Neural cell (in vitro differentiated cells): ENCODE data around the gene CRY2. TPM values are rescaled to one million over a fixed set of nuclear protein-coding genes. Genes with fewer than 3 reads are reported as not detected.

ENCODE experiments used
- H2AFZ ChIP-seq: fragments of 200-600, 300-800 bp; sonication (generic), shearing (Covaris generic); 2 replicates; pipeline ENCODE4 v1.6.0; 2014; ENCODE audit warnings: low read depth, mild to moderate bottlenecking, antibody characterized with exemption, low read length, moderate library complexity
- H3F3A ChIP-seq: fragments of 200-600 bp; shearing (Covaris generic); 2 replicates; pipeline ENCODE4 v1.6.1; 2016; ENCODE audit warnings: mild to moderate bottlenecking, moderate library complexity, mixed read lengths, antibody characterized with exemption, low read length; ENCODE audit not compliant: insufficient read depth, poor library complexity, severe bottlenecking
- H3K27ac ChIP-seq: fragments of 200-600, 300-800 bp; sonication (generic), shearing (Covaris generic); 2 replicates; pipeline ENCODE4 v1.5.1; 2014; ENCODE audit warnings: mild to moderate bottlenecking, low read length, moderate library complexity
- H3K27me3 ChIP-seq: fragments of 300-800, 200-600 bp; sonication (generic), shearing (Covaris generic); 2 replicates; pipeline ENCODE4 v1.6.0; 2014; ENCODE audit warnings: mild to moderate bottlenecking, low read depth, low read length, moderate library complexity; ENCODE audit not compliant: insufficient read depth
- H3K36me3 ChIP-seq: fragments of 300-800, 200-600 bp; sonication (generic), shearing (Covaris generic); 2 replicates; pipeline ENCODE4 v1.5.1; 2014; ENCODE audit warnings: mild to moderate bottlenecking, antibody characterized with exemption, low read length, moderate library complexity; ENCODE audit not compliant: insufficient read depth
- H3K4me2 ChIP-seq: fragments of 300-800, 200-600 bp; sonication (generic), shearing (Covaris generic); 2 replicates; pipeline ENCODE4 v1.6.0; 2014; ENCODE audit warnings: mild to moderate bottlenecking, low read length
- H3K4me3 ChIP-seq: fragments of 300-800, 200-600 bp; sonication (generic), shearing (Covaris generic); 2 replicates; pipeline ENCODE4 v1.5.1; 2014; ENCODE audit warnings: mild to moderate bottlenecking, low read length, moderate library complexity
- H3K79me2 ChIP-seq: fragments of 200-600 bp; shearing (Covaris generic); replicated peaks from 2 replicates; pipeline ENCODE4 v1.6.0; 2014; ENCODE audit warnings: mild to moderate bottlenecking, low read length, moderate library complexity; ENCODE audit not compliant: insufficient read depth
- H3K9ac ChIP-seq: fragments of 300-800, 200-600 bp; sonication (generic), shearing (Covaris generic); 2 replicates; pipeline ENCODE4 v1.6.1; 2016; ENCODE audit warnings: mild to moderate bottlenecking, low read length, mixed read lengths
- H3K9me2 ChIP-seq: fragments of 200-600 bp; shearing (Covaris generic); 2 replicates; pipeline ENCODE4 v1.6.1; 2016; ENCODE audit warnings: mild to moderate bottlenecking, low read length, mixed read lengths; ENCODE audit not compliant: insufficient read depth
- H3K9me3 ChIP-seq: fragments of 200-600, 300-800 bp; sonication (generic), shearing (Covaris generic); 2 replicates; pipeline ENCODE4 v1.6.1; 2016; ENCODE audit warnings: mild to moderate bottlenecking, mixed run types, low read length, moderate library complexity, mixed read lengths
- H4K20me1 ChIP-seq: fragments of 200-600 bp; shearing (Covaris generic); 2 replicates; pipeline ENCODE4 v1.6.1; 2016; ENCODE audit warnings: mild to moderate bottlenecking, mixed run types; ENCODE audit not compliant: insufficient read depth
- EP300 ChIP-seq: fragments of 450-650 bp; conservative IDR thresholded peaks from 2 replicates; pipeline ENCODE4 v1.6.1; 2014; ENCODE audit warnings: antibody characterized with exemption, mild to moderate bottlenecking, moderate library complexity; ENCODE audit not compliant: poor library complexity, severe bottlenecking
- EZH2 ChIP-seq: fragments of 200-600, 300-800 bp; shearing (Covaris generic), sonication (generic); IDR thresholded peaks from 2 replicates; pipeline ENCODE4 v1.6.1; 2014; ENCODE audit warnings: antibody characterized with exemption, low read length, borderline replicate concordance, mild to moderate bottlenecking; ENCODE audit not compliant: insufficient read depth, poor library complexity, severe bottlenecking
- MXI1 ChIP-seq: fragments of 450-650 bp; conservative IDR thresholded peaks from 2 replicates; pipeline ENCODE4 v1.6.1; 2014; ENCODE audit warnings: antibody characterized with exemption, mild to moderate bottlenecking; ENCODE audit not compliant: poor library complexity, severe bottlenecking
- POLR2AphosphoS5 ChIP-seq: IDR thresholded peaks from 2 replicates; pipeline ENCODE4 v1.6.1; 2012
- RAD21 ChIP-seq: fragments of 450-650 bp; conservative IDR thresholded peaks from 2 replicates; pipeline ENCODE4 v1.6.1; 2014; ENCODE audit warnings: antibody characterized with exemption, mild to moderate bottlenecking, moderate library complexity
- SMC3 ChIP-seq: fragments of 450-650 bp; conservative IDR thresholded peaks from 2 replicates; pipeline ENCODE4 v1.6.1; 2014; ENCODE audit warnings: antibody characterized with exemption, mild to moderate bottlenecking, moderate library complexity; ENCODE audit not compliant: poor library complexity
- TAF1 ChIP-seq: IDR thresholded peaks from 2 replicates; pipeline ENCODE4 v1.6.1; 2012; ENCODE audit warnings: low read depth
- polyA plus RNA-seq: library from polyadenylated mRNA; depleted of rRNA; stranded (reverse); fragments of >200 nt; gene quantifications from 2 replicates; pipeline ENCODE4 v1.2.3, GENCODE V29; 2014
- TF ChIP-seq, protein P1 (sequence below): fragments of 450-650 bp; IDR thresholded peaks from 2 replicates; pipeline ENCODE4 v1.5.1; 2014; ENCODE audit warnings: antibody characterized with exemption, mild to moderate bottlenecking, moderate library complexity; ENCODE audit not compliant: poor library complexity, severe bottlenecking
- TF ChIP-seq, protein P2 (sequence below): IDR thresholded peaks from 2 replicates; pipeline ENCODE4 v1.6.1; 2012; ENCODE audit warnings: borderline replicate concordance

Gene CRY2
- polyA plus RNA-seq, 1 donor from 2014 or later: 27.8 TPM

DNA sequence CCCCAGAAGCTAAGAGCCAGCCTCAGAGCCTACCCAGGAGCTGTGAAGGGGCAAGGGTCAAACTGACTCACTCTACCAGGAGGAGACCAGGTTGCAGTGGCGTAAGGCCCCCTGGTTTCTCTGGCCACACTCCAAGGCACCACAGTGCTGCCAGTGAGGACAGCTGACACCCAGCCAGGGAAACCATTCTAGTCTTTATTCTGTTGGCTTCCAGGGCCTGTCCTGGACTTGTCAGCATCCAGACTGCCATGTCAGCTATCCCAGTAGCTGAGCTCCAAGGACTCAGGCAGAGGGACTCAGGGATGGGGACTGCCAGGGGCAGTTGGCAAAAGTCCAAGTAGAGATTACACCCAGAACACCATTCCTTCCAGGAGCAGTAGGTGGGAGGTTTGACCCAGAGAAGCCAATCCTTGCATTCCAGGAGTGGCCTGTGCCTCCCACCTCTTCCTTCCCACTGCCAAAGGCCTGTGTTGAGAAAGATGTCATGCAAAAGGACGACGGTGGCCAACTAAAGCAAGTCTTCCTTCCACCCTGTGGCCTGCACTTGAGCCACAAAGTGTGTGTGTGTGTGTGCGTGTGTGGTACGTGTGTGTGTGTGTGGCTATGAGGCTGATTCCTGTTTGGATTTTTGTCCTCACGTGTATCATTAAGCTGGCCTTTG, 34.6 kb downstream of the CRY2 start:
- Histone ChIP-seq H3K36me3 (no peaks in the 10 kb centered on the region), H4K20me1 (no peaks in the 10 kb centered on the region), H3K9ac (no peak overlapping the region), H3K4me2 (no peak overlapping the region), H3K27me3 (no peaks in the 10 kb centered on the region), H2AFZ (no peak overlapping the region), H3K27ac (no peak overlapping the region), H3K79me2 (peaks cover 12% of the 10 kb centered on the region), H3F3A (no peaks in the 10 kb centered on the region), H3K9me2 (no peaks in the 10 kb centered on the region), H3K4me3 (no peak overlapping the region), H3K9me3 (no peaks in the 10 kb centered on the region)
- no peak for TF ChIP-seq RAD21
- no peak for TF ChIP-seq POLR2AphosphoS5
- TF ChIP-seq, protein P1, sequence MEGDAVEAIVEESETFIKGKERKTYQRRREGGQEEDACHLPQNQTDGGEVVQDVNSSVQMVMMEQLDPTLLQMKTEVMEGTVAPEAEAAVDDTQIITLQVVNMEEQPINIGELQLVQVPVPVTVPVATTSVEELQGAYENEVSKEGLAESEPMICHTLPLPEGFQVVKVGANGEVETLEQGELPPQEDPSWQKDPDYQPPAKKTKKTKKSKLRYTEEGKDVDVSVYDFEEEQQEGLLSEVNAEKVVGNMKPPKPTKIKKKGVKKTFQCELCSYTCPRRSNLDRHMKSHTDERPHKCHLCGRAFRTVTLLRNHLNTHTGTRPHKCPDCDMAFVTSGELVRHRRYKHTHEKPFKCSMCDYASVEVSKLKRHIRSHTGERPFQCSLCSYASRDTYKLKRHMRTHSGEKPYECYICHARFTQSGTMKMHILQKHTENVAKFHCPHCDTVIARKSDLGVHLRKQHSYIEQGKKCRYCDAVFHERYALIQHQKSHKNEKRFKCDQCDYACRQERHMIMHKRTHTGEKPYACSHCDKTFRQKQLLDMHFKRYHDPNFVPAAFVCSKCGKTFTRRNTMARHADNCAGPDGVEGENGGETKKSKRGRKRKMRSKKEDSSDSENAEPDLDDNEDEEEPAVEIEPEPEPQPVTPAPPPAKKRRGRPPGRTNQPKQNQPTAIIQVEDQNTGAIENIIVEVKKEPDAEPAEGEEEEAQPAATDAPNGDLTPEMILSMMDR: no peak
- no peak for TF ChIP-seq SMC3
- TF ChIP-seq MXI1: no peak
- TF ChIP-seq, protein P2, sequence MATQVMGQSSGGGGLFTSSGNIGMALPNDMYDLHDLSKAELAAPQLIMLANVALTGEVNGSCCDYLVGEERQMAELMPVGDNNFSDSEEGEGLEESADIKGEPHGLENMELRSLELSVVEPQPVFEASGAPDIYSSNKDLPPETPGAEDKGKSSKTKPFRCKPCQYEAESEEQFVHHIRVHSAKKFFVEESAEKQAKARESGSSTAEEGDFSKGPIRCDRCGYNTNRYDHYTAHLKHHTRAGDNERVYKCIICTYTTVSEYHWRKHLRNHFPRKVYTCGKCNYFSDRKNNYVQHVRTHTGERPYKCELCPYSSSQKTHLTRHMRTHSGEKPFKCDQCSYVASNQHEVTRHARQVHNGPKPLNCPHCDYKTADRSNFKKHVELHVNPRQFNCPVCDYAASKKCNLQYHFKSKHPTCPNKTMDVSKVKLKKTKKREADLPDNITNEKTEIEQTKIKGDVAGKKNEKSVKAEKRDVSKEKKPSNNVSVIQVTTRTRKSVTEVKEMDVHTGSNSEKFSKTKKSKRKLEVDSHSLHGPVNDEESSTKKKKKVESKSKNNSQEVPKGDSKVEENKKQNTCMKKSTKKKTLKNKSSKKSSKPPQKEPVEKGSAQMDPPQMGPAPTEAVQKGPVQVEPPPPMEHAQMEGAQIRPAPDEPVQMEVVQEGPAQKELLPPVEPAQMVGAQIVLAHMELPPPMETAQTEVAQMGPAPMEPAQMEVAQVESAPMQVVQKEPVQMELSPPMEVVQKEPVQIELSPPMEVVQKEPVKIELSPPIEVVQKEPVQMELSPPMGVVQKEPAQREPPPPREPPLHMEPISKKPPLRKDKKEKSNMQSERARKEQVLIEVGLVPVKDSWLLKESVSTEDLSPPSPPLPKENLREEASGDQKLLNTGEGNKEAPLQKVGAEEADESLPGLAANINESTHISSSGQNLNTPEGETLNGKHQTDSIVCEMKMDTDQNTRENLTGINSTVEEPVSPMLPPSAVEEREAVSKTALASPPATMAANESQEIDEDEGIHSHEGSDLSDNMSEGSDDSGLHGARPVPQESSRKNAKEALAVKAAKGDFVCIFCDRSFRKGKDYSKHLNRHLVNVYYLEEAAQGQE: no peak
- no peak for TF ChIP-seq TAF1
- no peak for TF ChIP-seq EP300
- TF ChIP-seq EZH2: no peak

DNA sequence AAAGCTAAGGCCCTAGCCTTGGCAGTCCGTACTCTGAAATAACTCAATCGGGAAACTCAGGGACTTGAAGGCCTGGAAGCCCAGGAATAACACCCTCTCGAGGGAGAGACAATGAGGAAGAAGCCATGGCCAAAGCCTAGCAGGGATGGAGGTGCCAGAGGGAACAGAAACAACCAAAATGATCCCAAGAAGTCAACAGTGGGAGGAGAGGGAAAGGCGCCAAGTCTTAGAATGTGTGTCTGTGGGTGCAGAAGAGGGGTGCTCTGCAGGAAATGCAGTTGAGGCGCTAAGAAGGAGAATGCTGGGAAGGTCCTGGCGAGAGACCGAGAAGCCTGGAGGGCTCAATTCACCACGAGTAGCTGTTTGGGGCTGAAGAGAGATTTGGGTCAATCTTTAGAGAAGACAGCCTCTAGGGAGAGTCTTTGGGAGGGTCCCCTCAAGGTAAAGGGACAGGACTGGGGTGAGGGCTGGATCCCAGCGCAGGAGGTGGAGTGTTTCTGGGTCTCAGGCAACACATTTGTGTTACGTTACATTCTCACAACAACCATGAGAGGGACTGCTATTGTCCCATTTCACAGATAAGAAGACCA, 37.4 kb downstream of the CRY2 start:
- peak overlapping the region; percentile 65 for H3K9ac ChIP-seq
- H3K9me3 ChIP-seq: no peaks in the 10 kb centered on the region
- H3K9me2 ChIP-seq: no peaks in the 10 kb centered on the region
- no peaks in the 10 kb centered on the region for H3K36me3 ChIP-seq
- no peak overlapping the region for H3K4me2 ChIP-seq
- peak overlapping the region; percentile 45 for H3K27ac ChIP-seq
- no peak for TF ChIP-seq RAD21
- TF ChIP-seq TAF1: no peak
- TF ChIP-seq, protein P2: no peak
- no peak for TF ChIP-seq EZH2
- TF ChIP-seq POLR2AphosphoS5: no peak
- peak overlapping the region; percentile 17 for H2AFZ ChIP-seq
- H3K79me2 ChIP-seq: peaks cover 29% of the 10 kb centered on the region
- peak overlapping the region; percentile 98 for H3K4me3 ChIP-seq
- no peaks in the 10 kb centered on the region for H3F3A ChIP-seq
- no peaks in the 10 kb centered on the region for H4K20me1 ChIP-seq
- no peaks in the 10 kb centered on the region for H3K27me3 ChIP-seq
